ENCODE measurements around the gene DCAF17.

DNA sequence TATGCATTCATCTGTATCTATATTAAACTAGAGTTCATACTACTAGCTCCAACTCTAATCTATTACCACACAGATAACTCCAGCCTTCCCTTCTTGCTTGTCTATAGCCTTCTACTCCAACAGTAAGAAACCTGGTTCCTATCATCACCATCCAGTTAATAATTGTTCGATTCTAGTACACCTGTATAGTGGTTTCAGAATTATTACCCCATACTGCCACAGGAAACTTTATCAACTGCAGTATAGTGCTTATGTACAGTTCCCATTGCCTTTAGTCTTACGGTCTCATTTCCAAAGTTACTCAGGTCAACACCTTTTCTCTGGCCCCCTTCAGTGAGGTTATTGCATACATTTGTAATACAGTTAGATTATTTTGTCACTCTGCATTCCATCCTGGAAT, 14.7 kb upstream of the DCAF17 start:
- TF ChIP-seq, protein P1, sequence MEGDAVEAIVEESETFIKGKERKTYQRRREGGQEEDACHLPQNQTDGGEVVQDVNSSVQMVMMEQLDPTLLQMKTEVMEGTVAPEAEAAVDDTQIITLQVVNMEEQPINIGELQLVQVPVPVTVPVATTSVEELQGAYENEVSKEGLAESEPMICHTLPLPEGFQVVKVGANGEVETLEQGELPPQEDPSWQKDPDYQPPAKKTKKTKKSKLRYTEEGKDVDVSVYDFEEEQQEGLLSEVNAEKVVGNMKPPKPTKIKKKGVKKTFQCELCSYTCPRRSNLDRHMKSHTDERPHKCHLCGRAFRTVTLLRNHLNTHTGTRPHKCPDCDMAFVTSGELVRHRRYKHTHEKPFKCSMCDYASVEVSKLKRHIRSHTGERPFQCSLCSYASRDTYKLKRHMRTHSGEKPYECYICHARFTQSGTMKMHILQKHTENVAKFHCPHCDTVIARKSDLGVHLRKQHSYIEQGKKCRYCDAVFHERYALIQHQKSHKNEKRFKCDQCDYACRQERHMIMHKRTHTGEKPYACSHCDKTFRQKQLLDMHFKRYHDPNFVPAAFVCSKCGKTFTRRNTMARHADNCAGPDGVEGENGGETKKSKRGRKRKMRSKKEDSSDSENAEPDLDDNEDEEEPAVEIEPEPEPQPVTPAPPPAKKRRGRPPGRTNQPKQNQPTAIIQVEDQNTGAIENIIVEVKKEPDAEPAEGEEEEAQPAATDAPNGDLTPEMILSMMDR (conservative IDR thresholded peaks at IDR 0.05; ENCODE audit: low read depth, low read length) = no peak
- TF ChIP-seq EZH2 (IDR thresholded peaks at IDR 0.05; ENCODE audit: low read length, unreplicated experiment) (no peak), EZH2phosphoT487 (IDR thresholded peaks at IDR 0.05; ENCODE audit: borderline replicate concordance, low read length) (no peak)

All from PC-3 (cell line).